H1 (cell line): Measurements from ENCODE around the gene ABCC10. TPM values are rescaled to one million over a fixed set of nuclear protein-coding genes. Genes with fewer than 3 reads are reported as not detected.
A peak's percentile ranks its signal among the peaks of the same experiment; 100 is the strongest.

Experiments
- CTCF ChIA-PET: fragments of 300-600 bp; sonication (Branson Sonifier 250); formaldehyde crosslinking; loops from one replicate; lab custom pipeline; 2021; ENCODE audit not compliant: partially characterized antibody; lab: Charles Lee
- POLR2A ChIA-PET: fragments of 300-600 bp; sonication (Branson Sonifier 250); formaldehyde crosslinking; loops from one replicate; lab custom pipeline; 2021; ENCODE audit warnings: inconsistent platforms; ENCODE audit not compliant: partially characterized antibody; lab: Charles Lee
- DNase-seq, 2 experiments: peaks; one replicate each; pipeline versions ENCODE4 v3.0.0 to v3.0.0-alpha.2; 2010 to 2022; ENCODE audit warnings: low spot score in 2 of 2, low read depth in 1 of 2, mixed read lengths in 1 of 2
- FAIRE-seq: peaks from 2 replicates; lab custom pipeline; 2011; peaks lifted over from hg19 to GRCh38; lab: Jason Lieb, UNC
- H2AFZ ChIP-seq: 2 replicates; pipeline ENCODE4 v1.8.1; 2012; ENCODE audit warnings: low read length, inconsistent platforms
- H2AK5ac ChIP-seq: 2 replicates; pipeline ENCODE4 v1.6.1; 2013; ENCODE audit warnings: low read depth, low read length
- H2BK120ac ChIP-seq: replicated peaks from 2 replicates; pipeline ENCODE3; 2013; ENCODE audit warnings: low read depth, low read length, inconsistent platforms
- H2BK12ac ChIP-seq: 2 replicates; pipeline ENCODE4 v1.6.1; 2013; ENCODE audit warnings: low read depth, low read length
- H2BK15ac ChIP-seq: 2 replicates; pipeline ENCODE4 v1.6.1; 2013; ENCODE audit warnings: low read length
- H2BK20ac ChIP-seq: 2 replicates; pipeline ENCODE4 v1.6.1; 2013; ENCODE audit warnings: low read length
- H2BK5ac ChIP-seq: 2 replicates; pipeline ENCODE4 v1.6.1; 2013; ENCODE audit warnings: low read depth, low read length
- H3K14ac ChIP-seq: 2 replicates; pipeline ENCODE4 v1.6.1; 2013; ENCODE audit warnings: inconsistent platforms; ENCODE audit not compliant: insufficient read length
- H3K18ac ChIP-seq: 2 replicates; pipeline ENCODE4 v1.6.1; 2013; ENCODE audit warnings: low read length; ENCODE audit errors: extremely low read depth
- H3K23ac ChIP-seq: 2 replicates; pipeline ENCODE4 v1.6.1; 2013; ENCODE audit warnings: inconsistent platforms; ENCODE audit not compliant: insufficient read length
- H3K23me2 ChIP-seq: 2 replicates; pipeline ENCODE4 v1.6.1; 2013; ENCODE audit warnings: low read depth, low read length
- H3K27ac ChIP-seq: 2 replicates; pipeline ENCODE4 v1.6.1; 2011; ENCODE audit warnings: low read depth, low read length, inconsistent platforms
- H3K27me3 ChIP-seq, 4 experiments: replicated peaks in 1 of 4; 1 replicate in 1 of 4; 2 replicates in 3 of 4; pipeline versions ENCODE4 v1.6.1 to v1.8.1; 2011 to 2013; ENCODE audit warnings: low read length in 3 of 4, mild to moderate bottlenecking in 3 of 4, inconsistent platforms in 2 of 4, mixed read lengths in 2 of 4, moderate library complexity in 1 of 4; ENCODE audit not compliant: control insufficient read depth in 3 of 4, insufficient read depth in 3 of 4; ENCODE audit errors: extremely low read depth in 1 of 4
- H3K36me3 ChIP-seq, 4 experiments: 2 replicates each; pipeline versions ENCODE4 v1.6.1 to v1.8.1; 2011 to 2013; ENCODE audit warnings: mild to moderate bottlenecking in 4 of 4, low read length in 3 of 4, moderate library complexity in 2 of 4, control low read depth in 1 of 4, inconsistent platforms in 1 of 4; ENCODE audit not compliant: insufficient read depth in 4 of 4, control insufficient read depth in 2 of 4
- H3K4ac ChIP-seq: replicated peaks from 2 replicates; pipeline ENCODE3; 2013; ENCODE audit warnings: low read length, low read depth, mixed read lengths, inconsistent platforms; ENCODE audit not compliant: insufficient read length
- H3K4me1 ChIP-seq, 4 experiments: replicated peaks in 1 of 4; 1 replicate in 1 of 4; 2 replicates in 3 of 4; pipeline versions ENCODE4 v1.6.1 to v1.8.1; 2011 to 2013; ENCODE audit warnings: low read length in 3 of 4, inconsistent platforms in 2 of 4, mixed read lengths in 1 of 4; ENCODE audit not compliant: insufficient read depth in 4 of 4, control insufficient read depth in 3 of 4
- H3K4me2 ChIP-seq, 2 experiments: 2 replicates each; pipeline versions ENCODE4 v1.6.1 to v1.8.1; 2011 to 2013; ENCODE audit warnings: low read depth in 2 of 2, low read length in 2 of 2, control low read depth in 1 of 2, inconsistent platforms in 1 of 2, mild to moderate bottlenecking in 1 of 2; ENCODE audit not compliant: insufficient read depth in 1 of 2
- H3K4me3 ChIP-seq, 4 experiments: fragments of 200-600, 300-600 bp in 1 of 4; sonication (generic), shearing (Covaris generic), sonication (Bioruptor Twin) in 1 of 4; 2 replicates each; pipeline versions ENCODE4 v1.5.1 to v1.8.1; 2011 to 2016; ENCODE audit warnings: low read length in 4 of 4, low read depth in 3 of 4, control low read depth in 2 of 4, inconsistent platforms in 2 of 4, mild to moderate bottlenecking in 2 of 4, mixed read lengths in 1 of 4, moderate library complexity in 1 of 4; ENCODE audit not compliant: insufficient read depth in 2 of 4; ENCODE audit errors: extremely low read depth in 1 of 4
- H3K56ac ChIP-seq: replicated peaks from 2 replicates; pipeline ENCODE3; 2013; ENCODE audit warnings: low read depth, mild to moderate bottlenecking, mixed read lengths, low read length, inconsistent platforms; ENCODE audit not compliant: insufficient read length
- H3K79me1 ChIP-seq: 2 replicates; pipeline ENCODE4 v1.6.1; 2013; ENCODE audit warnings: low read depth, low read length, control low read depth
- H3K79me2 ChIP-seq, 2 experiments: 2 replicates each; pipeline versions ENCODE4 v1.6.1 to v1.8.1; 2012 to 2013; ENCODE audit warnings: low read length in 2 of 2, mild to moderate bottlenecking in 2 of 2, inconsistent platforms in 1 of 2; ENCODE audit not compliant: insufficient read depth in 2 of 2, control insufficient read depth in 1 of 2
- H3K9ac ChIP-seq, 4 experiments: replicated peaks in 1 of 4; 1 replicate in 1 of 4; 2 replicates in 3 of 4; pipeline versions ENCODE4 v1.6.1 to v1.8.1; 2011 to 2013; ENCODE audit warnings: low read depth in 3 of 4, low read length in 3 of 4, control low read depth in 2 of 4, mild to moderate bottlenecking in 2 of 4, moderate library complexity in 2 of 4, inconsistent platforms in 1 of 4; ENCODE audit errors: extremely low read depth in 1 of 4
- H3K9me3 ChIP-seq, 2 experiments: 2 replicates each; pipeline versions ENCODE4 v1.6.1 to v1.8.1; 2012 to 2013; ENCODE audit warnings: mild to moderate bottlenecking in 2 of 2, moderate library complexity in 2 of 2, control low read depth in 1 of 2, inconsistent platforms in 1 of 2, low read depth in 1 of 2, low read length in 1 of 2, mixed read lengths in 1 of 2; ENCODE audit not compliant: insufficient read depth in 2 of 2
- H4K20me1 ChIP-seq, 2 experiments: replicated peaks in 1 of 2; 2 replicates each; pipeline versions ENCODE3 to v1.8.1; 2011 to 2013; ENCODE audit warnings: inconsistent platforms in 2 of 2, low read length in 2 of 2, mild to moderate bottlenecking in 1 of 2; ENCODE audit not compliant: insufficient read depth in 2 of 2, control insufficient read depth in 1 of 2
- H4K5ac ChIP-seq: 2 replicates; pipeline ENCODE4 v1.6.1; 2013; ENCODE audit warnings: low read length, low read depth, mixed read lengths, inconsistent platforms; ENCODE audit not compliant: insufficient read length
- H4K8ac ChIP-seq: 2 replicates; pipeline ENCODE4 v1.8.0; 2013; ENCODE audit warnings: mild to moderate bottlenecking, moderate library complexity, low read length, inconsistent platforms; ENCODE audit not compliant: insufficient read depth; ENCODE audit errors: extremely low read depth
- H4K91ac ChIP-seq: replicated peaks from 2 replicates; pipeline ENCODE3; 2013; ENCODE audit warnings: low read length, mixed read lengths, inconsistent platforms; ENCODE audit not compliant: insufficient read length
- ASH2L ChIP-seq: fragments of 200-600, 300-600 bp; sonication (generic); IDR thresholded peaks from one replicate; pipeline ENCODE4 v1.7.1; 2017; ENCODE audit warnings: low read length
- BACH1 ChIP-seq: IDR thresholded peaks from 2 replicates; pipeline ENCODE4 v1.6.1; 2012; ENCODE audit warnings: low read length, improper control_type of control experiment
- CBX8 ChIP-seq: fragments of 300-800, 300-1000 bp; sonication (generic); IDR thresholded peaks from 2 replicates; pipeline ENCODE4 v1.7.1; 2016; ENCODE audit warnings: low read depth, low read length, borderline replicate concordance
- CHD1 ChIP-seq: IDR thresholded peaks from 2 replicates; pipeline ENCODE4 v1.6.1; 2012; ENCODE audit warnings: low read depth, low read length, improper control_type of control experiment
- EP300 ChIP-seq, 2 experiments: IDR thresholded peaks; 1 replicate in 1 of 2; 2 replicates in 1 of 2; pipeline ENCODE4 v1.6.1; 2011 to 2012; ENCODE audit warnings: low read depth in 2 of 2, low read length in 2 of 2, mild to moderate bottlenecking in 2 of 2, borderline replicate concordance in 1 of 2, inconsistent platforms in 1 of 2, moderate library complexity in 1 of 2
- HDAC6 ChIP-seq: IDR thresholded peaks from one replicate; pipeline ENCODE4 v1.7.1; 2012; ENCODE audit warnings: low read depth, mild to moderate bottlenecking, inconsistent platforms, low read length, moderate library complexity
- PHF8 ChIP-seq: fragments of 200-600 bp; sonication (generic); conservative IDR thresholded peaks from 2 replicates; pipeline ENCODE4 v1.7.1; 2012; ENCODE audit warnings: low read depth, mild to moderate bottlenecking, inconsistent platforms, low read length, moderate library complexity
- RAD21 ChIP-seq, 2 experiments: IDR thresholded peaks in 1 of 2; conservative IDR thresholded peaks in 1 of 2; 2 replicates each; pipeline ENCODE4 v1.6.1; 2011; ENCODE audit warnings: low read depth in 2 of 2, low read length in 2 of 2, improper control_type of control experiment in 1 of 2, inconsistent platforms in 1 of 2, mild to moderate bottlenecking in 1 of 2, moderate library complexity in 1 of 2
- RFX5 ChIP-seq: IDR thresholded peaks from 2 replicates; pipeline ENCODE4 v1.6.1; 2011; ENCODE audit warnings: low read depth, low read length, improper control_type of control experiment, borderline replicate concordance
- SRF ChIP-seq: IDR thresholded peaks from 2 replicates; pipeline ENCODE4 v1.6.1; 2011; ENCODE audit warnings: mild to moderate bottlenecking, low read depth, low read length, moderate library complexity
- TAF1 ChIP-seq: IDR thresholded peaks from 2 replicates; pipeline ENCODE4 v1.6.1; 2011; ENCODE audit warnings: mild to moderate bottlenecking, low read depth, low read length
- WGBS, 2 experiments: shearing (Covaris generic) in 1 of 2; methylation state at CpG; one replicate each; pipeline versions ENCODE4 v1.1.6 to v1.1.7; 2013 to 2015; ENCODE audit warnings: low lambda C conversion rate in 2 of 2, mixed read lengths in 2 of 2, inconsistent platforms in 1 of 2, low coverage in 1 of 2, missing lambda C conversion rate in 1 of 2; ENCODE audit not compliant: insufficient replicate concordance in 2 of 2, insufficient coverage in 1 of 2, insufficient read length in 1 of 2; ENCODE audit errors: extremely low coverage in 1 of 2, missing lambda C conversion rate in 1 of 2; 5-methylcytosine and 5-hydroxymethylcytosine counted together
- polyA plus RNA-seq, 7 experiments: library from polyadenylated mRNA; depleted of rRNA in 3 of 7; stranded (reverse) in 5 of 7; unstranded in 2 of 7; fragments of >200 nt in 5 of 7; fragments of 200-250 nt in 2 of 7; gene quantifications; 1 replicate in 5 of 7; 2 replicates in 1 of 7; 4 replicates in 1 of 7; pipeline versions ENCODE4 v1.2.1 to v1.2.3, GENCODE V29; 2011 to 2013; ENCODE audit warnings: missing spikeins in 2 of 7, mixed read lengths in 2 of 7
- total RNA-seq: library from RNA; stranded (reverse); fragmentation: NEBNext Ultra II Directional; extraction: Animal tissue kit (Norgen Biotek cat#: 25700); gene quantifications from 2 replicates; pipeline ENCODE4 v1.2.1, GENCODE V29; 2021
- TF ChIP-seq, protein P1 (sequence below): IDR thresholded peaks from 2 replicates; pipeline ENCODE4 v1.6.1; 2011; ENCODE audit warnings: low read length, improper control_type of control experiment

The ABCC10 gene
- total and polyA plus RNA-seq, 2 of the 8 experiments (the other 6 are each of a cell fraction or from before 2014, with no cell fraction given), result 15.5 to 24.6 TPM

DNA sequence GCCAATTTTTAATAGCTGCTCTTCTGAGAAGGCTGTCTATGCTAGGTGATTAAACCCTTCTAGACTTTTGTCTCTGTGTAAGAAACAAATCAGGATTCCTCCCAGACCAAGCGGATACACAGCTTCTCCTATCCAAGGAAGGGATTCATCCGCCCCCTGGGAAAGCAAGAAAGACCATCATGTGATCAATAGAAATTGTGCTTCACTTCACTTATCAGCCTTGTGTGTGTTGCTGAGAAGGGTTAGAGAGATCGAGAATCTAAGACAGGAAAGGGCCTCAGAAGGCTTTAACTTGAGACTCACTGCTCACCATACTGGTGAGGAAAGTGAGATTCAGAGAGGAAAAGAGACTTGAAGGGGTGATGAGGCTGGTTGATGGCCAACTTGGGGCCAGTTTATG, 1.5 kb downstream of the ABCC10 start:
- Histone ChIP-seq H3K4me2 (peak overlapping the region; percentile 58 to 87), H4K8ac (no peak overlapping the region), H2BK120ac (no peak overlapping the region), H3K56ac (no peak overlapping the region), H4K91ac (peak overlapping the region; percentile 12), H3K18ac (no peak overlapping the region), H3K9me3 (peaks cover 0 to 4% of the 10 kb centered on the region in 2 experiments; a peak in 1 of 4 replicates), H3K27ac (no peak overlapping the region), H3K4ac (no peak overlapping the region), H3K27me3 (no peaks in the 10 kb centered on the region), H2BK15ac (no peak overlapping the region), H3K4me1 (peaks cover 0 to 6% (median 2%) of the 10 kb centered on the region in 4 experiments; a peak in 2 of 7 replicates), H3K36me3 (peaks cover 0 to 7% (median 0%) of the 10 kb centered on the region in 4 experiments; a peak in 3 of 8 replicates), H4K5ac (no peak overlapping the region), H3K23ac (no peak overlapping the region), H3K4me3 (peak overlapping the region in 3 of 4 experiments; percentile 81 to 85 (median 84); a peak in 4 of 8 replicates), H2BK20ac (no peak overlapping the region), H2AK5ac (no peak overlapping the region), H2AFZ (no peak overlapping the region), H2BK5ac (no peak overlapping the region), H3K79me2 (peaks cover 0 to 9% of the 10 kb centered on the region in 2 experiments; a peak in 1 of 4 replicates), H3K79me1 (no peaks in the 10 kb centered on the region; the same call in 1 of the 2 replicates), H2BK12ac (no peak overlapping the region), H3K9ac (peak overlapping the region in 1 of 4 experiments; percentile 58; a peak in 1 of 7 replicates), H3K23me2 (peaks cover 7% of the 10 kb centered on the region), H3K14ac (no peak overlapping the region), H4K20me1 (no peaks in the 10 kb centered on the region)
- FAIRE-seq (no peak), DNase-seq (no peak)
- POLR2A ChIA-PET, result interaction anchor here (0.6 kb wide), 1 partner anchor 61 kb away, joined by 3 read pairs; no protein-coding TSS in a partner anchor
- CTCF ChIA-PET, result interaction anchor here (0.7 kb wide), 1 partner anchor 25 kb away, joined by 3 read pairs; no protein-coding TSS in a partner anchor
- WGBS, 2 experiments, result 82% methylated on average over 3 of the region's 3 CpGs; no CpG with 5 or more reads in 1 of the 2 experiments
- TF ChIP-seq RAD21 (IDR thresholded peaks at IDR 0.05 in 1 of 2, conservative IDR thresholded peaks at IDR 0.05 in 1 of 2; ENCODE audit: low read depth in 2 of 2, low read length in 2 of 2), result no peak
- no peak for TF ChIP-seq ASH2L
- TF ChIP-seq BACH1, result no peak
- TF ChIP-seq EP300 (IDR thresholded peaks at IDR 0.05; ENCODE audit: borderline replicate concordance in 1 of 2, low read depth in 2 of 2, low read length in 2 of 2), result no peak
- TF ChIP-seq PHF8, result no peak
- no peak for TF ChIP-seq HDAC6
- TF ChIP-seq, protein P1, sequence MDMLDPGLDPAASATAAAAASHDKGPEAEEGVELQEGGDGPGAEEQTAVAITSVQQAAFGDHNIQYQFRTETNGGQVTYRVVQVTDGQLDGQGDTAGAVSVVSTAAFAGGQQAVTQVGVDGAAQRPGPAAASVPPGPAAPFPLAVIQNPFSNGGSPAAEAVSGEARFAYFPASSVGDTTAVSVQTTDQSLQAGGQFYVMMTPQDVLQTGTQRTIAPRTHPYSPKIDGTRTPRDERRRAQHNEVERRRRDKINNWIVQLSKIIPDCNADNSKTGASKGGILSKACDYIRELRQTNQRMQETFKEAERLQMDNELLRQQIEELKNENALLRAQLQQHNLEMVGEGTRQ, result no peak
- no peak for TF ChIP-seq CHD1
- no peak for TF ChIP-seq CBX8
- TF ChIP-seq SRF, result no peak
- no peak for TF ChIP-seq RFX5
- TF ChIP-seq TAF1, result no peak
